Neural cell (in vitro differentiated cells): ENCODE measurements around the gene CCDC68.

Source experiments
- EZH2 ChIP-seq: fragments of 200-600, 300-800 bp; shearing (Covaris generic), sonication (generic); IDR thresholded peaks from 2 replicates; pipeline ENCODE4 v1.6.1; 2014; ENCODE audit warnings: antibody characterized with exemption, low read length, borderline replicate concordance, mild to moderate bottlenecking; ENCODE audit not compliant: insufficient read depth, poor library complexity, severe bottlenecking
- REST ChIP-seq: IDR thresholded peaks from 2 replicates; pipeline ENCODE4 v1.6.1; 2012; ENCODE audit warnings: borderline replicate concordance
- TF ChIP-seq, protein P1 (sequence below): fragments of 450-650 bp; IDR thresholded peaks from 2 replicates; pipeline ENCODE4 v1.5.1; 2014; ENCODE audit warnings: antibody characterized with exemption, mild to moderate bottlenecking, moderate library complexity; ENCODE audit not compliant: poor library complexity, severe bottlenecking

DNA sequence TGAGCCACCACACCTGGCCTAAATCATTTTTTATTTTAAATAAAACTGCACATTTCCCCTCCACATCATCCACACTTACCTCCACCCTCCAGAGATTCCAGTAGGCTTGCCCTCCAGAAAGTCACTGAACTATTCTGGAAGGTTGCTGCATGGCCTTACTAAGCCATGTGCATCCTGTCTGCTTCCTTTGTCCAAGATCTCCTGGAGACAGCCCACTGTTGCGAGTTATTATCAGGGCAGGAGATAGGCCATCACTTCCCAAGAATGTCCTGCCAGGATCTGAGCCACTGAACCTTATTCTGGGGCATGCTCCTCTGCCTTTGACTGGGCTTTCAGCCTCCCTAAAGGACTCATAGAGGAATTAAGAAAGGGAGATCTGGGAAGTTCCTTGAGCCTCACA is 26.8 kb downstream of the CCDC68 start:
- TF ChIP-seq REST (no peak), EZH2 (no peak)
- TF ChIP-seq, protein P1, sequence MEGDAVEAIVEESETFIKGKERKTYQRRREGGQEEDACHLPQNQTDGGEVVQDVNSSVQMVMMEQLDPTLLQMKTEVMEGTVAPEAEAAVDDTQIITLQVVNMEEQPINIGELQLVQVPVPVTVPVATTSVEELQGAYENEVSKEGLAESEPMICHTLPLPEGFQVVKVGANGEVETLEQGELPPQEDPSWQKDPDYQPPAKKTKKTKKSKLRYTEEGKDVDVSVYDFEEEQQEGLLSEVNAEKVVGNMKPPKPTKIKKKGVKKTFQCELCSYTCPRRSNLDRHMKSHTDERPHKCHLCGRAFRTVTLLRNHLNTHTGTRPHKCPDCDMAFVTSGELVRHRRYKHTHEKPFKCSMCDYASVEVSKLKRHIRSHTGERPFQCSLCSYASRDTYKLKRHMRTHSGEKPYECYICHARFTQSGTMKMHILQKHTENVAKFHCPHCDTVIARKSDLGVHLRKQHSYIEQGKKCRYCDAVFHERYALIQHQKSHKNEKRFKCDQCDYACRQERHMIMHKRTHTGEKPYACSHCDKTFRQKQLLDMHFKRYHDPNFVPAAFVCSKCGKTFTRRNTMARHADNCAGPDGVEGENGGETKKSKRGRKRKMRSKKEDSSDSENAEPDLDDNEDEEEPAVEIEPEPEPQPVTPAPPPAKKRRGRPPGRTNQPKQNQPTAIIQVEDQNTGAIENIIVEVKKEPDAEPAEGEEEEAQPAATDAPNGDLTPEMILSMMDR: no peak
